ENCODE data around the gene CBARP. TPM values are rescaled to one million over a fixed set of nuclear protein-coding genes. Genes with fewer than 3 reads are reported as not detected.

The CBARP gene
- total RNA-seq, 4 donors from 2014 or later, result 0.58 to 1.0 (median 0.99) TPM; not detected in 1

GRCh38 chr19:1183543-1184172, 54.1 kb downstream of the CBARP start:
- peaks cover 7 to 9% (median 9%) of the 10 kb centered on the region in 4 donors for H3K4me1 ChIP-seq
- intact Hi-C loops (cut with DNase I), result no loop called here
- peaks cover 0 to 8% (median 0%) of the 10 kb centered on the region in 4 donors for H3K27me3 ChIP-seq
- H3K9me3 ChIP-seq, result no peaks in the 10 kb centered on the region
- WGBS, result 88% methylated on average over 8 of the region's 19 CpGs
- H3K4me3 ChIP-seq, result no peak overlapping the region
- H3K27ac ChIP-seq (replicated peaks in 1 of 4), result no peak overlapping the region
- no peak for DNase-seq (ENCODE audit: extremely low spot score)
- H3K36me3 ChIP-seq, result no peaks in the 10 kb centered on the region
- TF ChIP-seq, protein P1, sequence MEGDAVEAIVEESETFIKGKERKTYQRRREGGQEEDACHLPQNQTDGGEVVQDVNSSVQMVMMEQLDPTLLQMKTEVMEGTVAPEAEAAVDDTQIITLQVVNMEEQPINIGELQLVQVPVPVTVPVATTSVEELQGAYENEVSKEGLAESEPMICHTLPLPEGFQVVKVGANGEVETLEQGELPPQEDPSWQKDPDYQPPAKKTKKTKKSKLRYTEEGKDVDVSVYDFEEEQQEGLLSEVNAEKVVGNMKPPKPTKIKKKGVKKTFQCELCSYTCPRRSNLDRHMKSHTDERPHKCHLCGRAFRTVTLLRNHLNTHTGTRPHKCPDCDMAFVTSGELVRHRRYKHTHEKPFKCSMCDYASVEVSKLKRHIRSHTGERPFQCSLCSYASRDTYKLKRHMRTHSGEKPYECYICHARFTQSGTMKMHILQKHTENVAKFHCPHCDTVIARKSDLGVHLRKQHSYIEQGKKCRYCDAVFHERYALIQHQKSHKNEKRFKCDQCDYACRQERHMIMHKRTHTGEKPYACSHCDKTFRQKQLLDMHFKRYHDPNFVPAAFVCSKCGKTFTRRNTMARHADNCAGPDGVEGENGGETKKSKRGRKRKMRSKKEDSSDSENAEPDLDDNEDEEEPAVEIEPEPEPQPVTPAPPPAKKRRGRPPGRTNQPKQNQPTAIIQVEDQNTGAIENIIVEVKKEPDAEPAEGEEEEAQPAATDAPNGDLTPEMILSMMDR (IDR thresholded peaks at IDR 0.05), result no peak
- TF ChIP-seq POLR2A (IDR thresholded peaks at IDR 0.05; ENCODE audit: low read depth), result no peak
- no peak for TF ChIP-seq POLR2AphosphoS5 (IDR thresholded peaks at IDR 0.05)
- TF ChIP-seq EP300 (IDR thresholded peaks at IDR 0.05), result no peak

DNA sequence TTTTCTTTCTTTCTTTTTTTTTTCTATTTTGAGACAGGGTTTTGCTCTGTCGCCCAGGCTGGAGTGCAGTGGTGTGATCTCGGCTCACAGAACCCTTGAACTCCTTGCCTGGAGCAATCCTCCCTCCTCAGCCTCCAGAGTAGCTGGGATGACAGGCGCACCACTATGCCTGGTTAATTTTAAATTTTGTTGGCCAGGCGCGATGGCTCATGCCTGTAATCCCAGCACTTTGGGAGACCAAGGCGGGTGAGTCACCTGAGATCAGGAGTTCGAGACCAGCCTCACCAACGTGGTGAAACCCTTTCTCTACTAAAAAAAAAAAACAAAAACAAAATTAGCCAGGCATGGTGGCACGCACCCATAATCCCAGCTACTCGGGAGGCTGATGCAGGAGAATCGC, 55.1 kb downstream of the CBARP start:
- H3K4me3 ChIP-seq, result no peak overlapping the region

DNA sequence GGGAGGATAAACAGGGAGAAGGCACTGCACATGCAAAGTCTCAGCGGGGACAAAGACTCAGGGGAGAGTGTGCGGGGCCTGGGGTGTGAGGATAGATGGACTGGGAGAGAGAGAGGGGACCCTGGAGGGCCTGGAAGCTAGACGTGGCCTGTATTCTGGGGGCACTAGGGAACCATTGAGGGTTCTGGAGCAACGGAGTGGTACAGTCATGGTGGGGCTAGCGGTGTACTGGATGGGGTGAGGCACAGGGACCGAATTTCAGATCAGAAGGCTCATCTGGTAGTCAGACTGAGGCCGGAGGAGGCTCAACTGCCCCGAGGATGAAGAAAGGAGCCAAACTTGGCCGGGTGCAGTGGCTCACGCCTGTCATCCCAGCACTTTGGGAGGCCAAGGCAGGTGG, 55.7 kb downstream of the CBARP start:
- TF ChIP-seq EP300 (IDR thresholded peaks at IDR 0.05), result no peak
- no peak for TF ChIP-seq POLR2A (IDR thresholded peaks at IDR 0.05; ENCODE audit: low read depth)
- TF ChIP-seq, protein P1 (IDR thresholded peaks at IDR 0.05), result no peak
- no peak for TF ChIP-seq POLR2AphosphoS5 (IDR thresholded peaks at IDR 0.05)
- Histone ChIP-seq H3K4me3 (no peak overlapping the region), H3K9me3 (no peaks in the 10 kb centered on the region), H3K36me3 (no peaks in the 10 kb centered on the region), H3K27me3 (peaks cover 0 to 8% (median 0%) of the 10 kb centered on the region in 4 donors), H3K4me1 (peaks cover 7 to 16% (median 12%) of the 10 kb centered on the region in 4 donors), H3K27ac (replicated peaks in 1 of 4) (no peak overlapping the region)
- 94% methylated on average over 10 of the region's 10 CpGs for WGBS
- intact Hi-C loops (cut with DNase I), result no loop called here
- DNase-seq (ENCODE audit: extremely low spot score), result no peak

More for the DNA sequence above, 55.1 kb downstream of the CBARP start:
- no peak for DNase-seq (ENCODE audit: extremely low spot score)
- H3K36me3 ChIP-seq, result no peaks in the 10 kb centered on the region
- no peak for TF ChIP-seq POLR2A (IDR thresholded peaks at IDR 0.05; ENCODE audit: low read depth)
- TF ChIP-seq, protein P1 (IDR thresholded peaks at IDR 0.05), result no peak
- TF ChIP-seq EP300 (IDR thresholded peaks at IDR 0.05), result no peak
- no peak for TF ChIP-seq POLR2AphosphoS5 (IDR thresholded peaks at IDR 0.05)
- no peaks in the 10 kb centered on the region for H3K9me3 ChIP-seq
- WGBS, result 91% methylated on average over 11 of the region's 11 CpGs
- no peak overlapping the region for H3K27ac ChIP-seq (replicated peaks in 1 of 4)
- H3K4me1 ChIP-seq, result peaks cover 7 to 13% (median 10%) of the 10 kb centered on the region in 4 donors
- intact Hi-C loops (cut with DNase I), result no loop called here
- H3K27me3 ChIP-seq, result peaks cover 0 to 8% (median 0%) of the 10 kb centered on the region in 4 donors

GRCh38 chr19:1181606-1182005, 56.2 kb downstream of the CBARP start:
- 98% methylated on average over 10 of the region's 11 CpGs for WGBS
- no peak for DNase-seq (ENCODE audit: extremely low spot score)
- TF ChIP-seq POLR2A (IDR thresholded peaks at IDR 0.05; ENCODE audit: low read depth) (no peak), EP300 (IDR thresholded peaks at IDR 0.05) (no peak), POLR2AphosphoS5 (IDR thresholded peaks at IDR 0.05) (no peak)
- TF ChIP-seq, protein P1 (IDR thresholded peaks at IDR 0.05), result no peak
- Histone ChIP-seq H3K9me3 (no peaks in the 10 kb centered on the region), H3K36me3 (no peaks in the 10 kb centered on the region), H3K27me3 (peaks cover 0 to 8% (median 0%) of the 10 kb centered on the region in 4 donors), H3K4me1 (peaks cover 7 to 16% (median 12%) of the 10 kb centered on the region in 4 donors), H3K4me3 (no peak overlapping the region), H3K27ac (replicated peaks in 1 of 4) (no peak overlapping the region)
- intact Hi-C loops (cut with DNase I), result no loop called here

Other genes with a start within 250 kb of the CBARP start
- gene GRIN3B, start 237.6 kb downstream of the CBARP start, total RNA-seq, result under 1 TPM in 2 of 4 donors, not detected in 2; 0.13 to 0.17 TPM
- gene TMEM259, start 216.9 kb downstream of the CBARP start, total RNA-seq, result 100 to 1,000 TPM; 129 to 187 (median 160) TPM
- gene RNU6-2, start 216.5 kb downstream of the CBARP start, total RNA-seq, result not detected
- gene CNN2, start 211.4 kb downstream of the CBARP start, total RNA-seq, result 10 to 100 TPM; 47.3 to 98.1 (median 81.3) TPM
- gene ABCA7, start 197.9 kb downstream of the CBARP start, total RNA-seq, result 1 to 10 TPM; 3.9 to 9.5 (median 6.9) TPM
- 10 to 100 TPM; 17.8 to 28.3 (median 21.2) TPM for gene ARHGAP45, start 170.8 kb downstream of the CBARP start, total RNA-seq
- 100 to 1,000 TPM in 3 of 4 donors, 10 to 100 TPM in 1; 96.8 to 198 (median 135) TPM for gene POLR2E, start 142.6 kb downstream of the CBARP start, total RNA-seq
- 100 to 1,000 TPM; 338 to 386 (median 375) TPM for gene GPX4, start 134.0 kb downstream of the CBARP start, total RNA-seq
- 100 to 1,000 TPM in 1 of 4 donors, 10 to 100 TPM in 3; 16.2 to 141 (median 30.5) TPM for gene SBNO2, start 63.7 kb downstream of the CBARP start, total RNA-seq
- gene STK11, start 32.2 kb downstream of the CBARP start, total RNA-seq, result 10 to 100 TPM; 52.2 to 95.7 (median 73.2) TPM
- gene ATP5F1D, start 3.7 kb upstream of the CBARP start, total RNA-seq, result 100 to 1,000 TPM in 2 of 4 donors, 10 to 100 TPM in 2; 77.5 to 140 (median 109) TPM
- 10 to 100 TPM; 20.3 to 72.2 (median 31.8) TPM for gene MIDN, start 10.6 kb upstream of the CBARP start, total RNA-seq
- 100 to 1,000 TPM; 236 to 601 (median 429) TPM for gene CIRBP, start 31.3 kb upstream of the CBARP start, total RNA-seq
- 10 to 100 TPM; 24.9 to 58.9 (median 43.6) TPM for gene FAM174C, start 37.5 kb upstream of the CBARP start, total RNA-seq
- gene EFNA2, start 47.9 kb upstream of the CBARP start, total RNA-seq, result not detected
- gene NDUFS7, start 145.9 kb upstream of the CBARP start, total RNA-seq, result 100 to 1,000 TPM in 1 of 4 donors, 10 to 100 TPM in 3; 85.6 to 110 (median 89.4) TPM
- 10 to 100 TPM in 3 of 4 donors, 1 to 10 TPM in 1; 5.8 to 13.4 (median 11.9) TPM for gene GAMT, start 163.5 kb upstream of the CBARP start, total RNA-seq
- gene DAZAP1, start 169.6 kb upstream of the CBARP start, total RNA-seq, result 10 to 100 TPM; 44.9 to 79.4 (median 52.9) TPM
- 1,000 to 10,000 TPM; 1,297 to 2,978 (median 2,171) TPM for gene RPS15, start 200.4 kb upstream of the CBARP start, total RNA-seq
- 1 to 10 TPM in 2 of 4 donors, under 1 TPM in 2; 0.42 to 1.8 (median 1.2) TPM for gene APC2, start 212.1 kb upstream of the CBARP start, total RNA-seq
- gene C19orf25, start 241.2 kb upstream of the CBARP start, total RNA-seq, result 10 to 100 TPM; 21.6 to 43.6 (median 29.8) TPM

All from esophagus muscularis mucosa (tissue), 4 donors.